Measurements from ENCODE around the gene NFIX. TPM values are rescaled to one million over a fixed set of nuclear protein-coding genes. Genes with fewer than 3 reads are reported as not detected.

Gene NFIX
- total and polyA plus RNA-seq, 2 donors (not counting 1 experiment from before 2014, with no cell fraction given): 35.7 to 74.8 TPM

- Histone ChIP-seq H3K36me3 (ENCODE audit: control insufficient read depth, insufficient read depth, low read length) (peaks cover 12% of the 10 kb centered on the region), H2AFZ (ENCODE audit: low read length) (no peak overlapping the region), H3K27me3 (ENCODE audit: control insufficient read depth, insufficient read depth, low read length) (no peaks in the 10 kb centered on the region), H3K4me2 (ENCODE audit: extremely low read depth, insufficient read depth, low read length) (no peak overlapping the region), H3K79me2 (ENCODE audit: control insufficient read depth, insufficient read depth, low read length) (peaks cover 98% of the 10 kb centered on the region), H3K4me1 (ENCODE audit: control insufficient read depth, extremely low read depth, insufficient read depth, low read length) (peaks cover 42% of the 10 kb centered on the region), H3K27ac (ENCODE audit: insufficient read depth, low read length) (peak overlapping the region; percentile 73), H3K9ac (ENCODE audit: insufficient read depth, low read length) (no peak overlapping the region), H4K20me1 (ENCODE audit: control insufficient read depth, extremely low read depth, insufficient read depth, low read length) (no peaks in the 10 kb centered on the region), H3K9me3 (ENCODE audit: control insufficient read depth, insufficient read depth, low read depth, low read length) (no peaks in the 10 kb centered on the region), H3K4me3 (replicated peaks in 1 of 4; ENCODE audit: control extremely low read depth in 1 of 4, insufficient read depth in 1 of 4, low read depth in 3 of 4, low read length in 4 of 4) (no peak overlapping the region)
- no peak for TF ChIP-seq CTCF (conservative IDR thresholded peaks at IDR 0.05 in 1 of 2, IDR thresholded peaks at IDR 0.05 in 1 of 2; ENCODE audit: low read depth in 1 of 2, low read length in 2 of 2)
- no peak for TF ChIP-seq EZH2 (IDR thresholded peaks at IDR 0.05; ENCODE audit: low read length, missing control alignments)
- no peak for DNase-seq (ENCODE audit: low read depth in 2 of 2)
Observed at GRCh38 chr19:13032837-13033236, 37.6 kb downstream of the NFIX start.

GRCh38 chr19:13033244-13033643, 38.0 kb downstream of the NFIX start:
- TF ChIP-seq CTCF (conservative IDR thresholded peaks at IDR 0.05 in 1 of 2, IDR thresholded peaks at IDR 0.05 in 1 of 2; ENCODE audit: low read depth in 1 of 2, low read length in 2 of 2) (peak; percentile 13 to 24), EZH2 (IDR thresholded peaks at IDR 0.05; ENCODE audit: low read length, missing control alignments) (no peak)
- no peak for DNase-seq (ENCODE audit: low read depth in 2 of 2)
- H3K79me2 ChIP-seq (ENCODE audit: control insufficient read depth, insufficient read depth, low read length): peaks cover 98% of the 10 kb centered on the region
- no peak overlapping the region for H2AFZ ChIP-seq (ENCODE audit: low read length)
- peaks cover 12% of the 10 kb centered on the region for H3K36me3 ChIP-seq (ENCODE audit: control insufficient read depth, insufficient read depth, low read length)
- H3K4me2 ChIP-seq (ENCODE audit: extremely low read depth, insufficient read depth, low read length): no peak overlapping the region
- no peak overlapping the region for H3K9ac ChIP-seq (ENCODE audit: insufficient read depth, low read length)
- H3K27me3 ChIP-seq (ENCODE audit: control insufficient read depth, insufficient read depth, low read length): no peaks in the 10 kb centered on the region
- H3K4me3 ChIP-seq (replicated peaks in 1 of 4; ENCODE audit: control extremely low read depth in 1 of 4, insufficient read depth in 1 of 4, low read depth in 3 of 4, low read length in 4 of 4): no peak overlapping the region
- peaks cover 44% of the 10 kb centered on the region for H3K4me1 ChIP-seq (ENCODE audit: control insufficient read depth, extremely low read depth, insufficient read depth, low read length)
- H3K27ac ChIP-seq (ENCODE audit: insufficient read depth, low read length): no peak overlapping the region
- no peaks in the 10 kb centered on the region for H4K20me1 ChIP-seq (ENCODE audit: control insufficient read depth, extremely low read depth, insufficient read depth, low read length)
- H3K9me3 ChIP-seq (ENCODE audit: control insufficient read depth, insufficient read depth, low read depth, low read length): no peaks in the 10 kb centered on the region

GRCh38 chr19:13033819-13034611, 38.7 kb downstream of the NFIX start:
- Histone ChIP-seq H3K27me3 (ENCODE audit: control insufficient read depth, insufficient read depth, low read length) (no peaks in the 10 kb centered on the region), H3K79me2 (ENCODE audit: control insufficient read depth, insufficient read depth, low read length) (peaks cover 98% of the 10 kb centered on the region), H3K36me3 (ENCODE audit: control insufficient read depth, insufficient read depth, low read length) (peaks cover 12% of the 10 kb centered on the region), H3K4me1 (ENCODE audit: control insufficient read depth, extremely low read depth, insufficient read depth, low read length) (peaks cover 46% of the 10 kb centered on the region), H3K27ac (ENCODE audit: insufficient read depth, low read length) (peak overlapping the region; percentile 32), H3K9me3 (ENCODE audit: control insufficient read depth, insufficient read depth, low read depth, low read length) (no peaks in the 10 kb centered on the region), H3K4me2 (ENCODE audit: extremely low read depth, insufficient read depth, low read length) (peak overlapping the region; percentile 10), H3K9ac (ENCODE audit: insufficient read depth, low read length) (no peak overlapping the region), H2AFZ (ENCODE audit: low read length) (no peak overlapping the region), H3K4me3 (replicated peaks in 1 of 4; ENCODE audit: control extremely low read depth in 1 of 4, insufficient read depth in 1 of 4, low read depth in 3 of 4, low read length in 4 of 4) (no peak overlapping the region), H4K20me1 (ENCODE audit: control insufficient read depth, extremely low read depth, insufficient read depth, low read length) (no peaks in the 10 kb centered on the region)
- peak; percentile 59 to 69 for DNase-seq (ENCODE audit: low read depth in 2 of 2)
- no peak for TF ChIP-seq EZH2 (IDR thresholded peaks at IDR 0.05; ENCODE audit: low read length, missing control alignments)
- TF ChIP-seq CTCF (conservative IDR thresholded peaks at IDR 0.05 in 1 of 2, IDR thresholded peaks at IDR 0.05 in 1 of 2; ENCODE audit: low read depth in 1 of 2, low read length in 2 of 2): peak; percentile 75 to 82
